GM11168 (cell line): Measurements from ENCODE around the gene DEAF1.
"Not testable (repeated sequence)": the region's sequence is repeated elsewhere in the genome, so short reads cannot be mapped to it uniquely, and the experiment has no call there.

ENCODE experiments used
- in situ Hi-C: fragments of 300-500 bp; cut with MboI; formaldehyde crosslinking; loops from one replicate; pipeline ENCODE4 v1.12.0; 2022; ENCODE audit warnings: low sequenced_read_pairs; ENCODE audit not compliant: unreplicated experiment

Gene DEAF1

GRCh38 chr11:654444-654843 is 40.6 kb downstream of the DEAF1 start:
- in situ Hi-C loops, result not testable (repeated sequence)

GRCh38 chr11:653837-654236 is 41.2 kb downstream of the DEAF1 start:
- in situ Hi-C loops, result no loop called here

GRCh38 chr11:653136-653535 is 41.9 kb downstream of the DEAF1 start:
- in situ Hi-C loops, result not testable (repeated sequence)

- in situ Hi-C loops, result no loop called here
Observed at GRCh38 chr11:650482-650881, 44.5 kb downstream of the DEAF1 start.

GRCh38 chr11:647672-648158 is 47.3 kb downstream of the DEAF1 start:
- in situ Hi-C loops, result not testable (repeated sequence)

GRCh38 chr11:646214-646613 is 48.8 kb downstream of the DEAF1 start:
- in situ Hi-C loops, result no loop called here

- in situ Hi-C loops, result no loop called here
Observed at GRCh38 chr11:645536-645935, 49.5 kb downstream of the DEAF1 start.

GRCh38 chr11:643849-644738 is 50.9 kb downstream of the DEAF1 start:
- in situ Hi-C loops, result no loop called here

- in situ Hi-C loops, result no loop called here
Observed at GRCh38 chr11:643366-643765, 51.7 kb downstream of the DEAF1 start.

GRCh38 chr11:641806-642370 is 53.1 kb downstream of the DEAF1 start:
- in situ Hi-C loops, result no loop called here

- in situ Hi-C loops, result no loop called here
Observed at GRCh38 chr11:640021-640706, 54.9 kb downstream of the DEAF1 start.

- in situ Hi-C loops, result no loop called here
Observed at GRCh38 chr11:639332-639955, 55.6 kb downstream of the DEAF1 start.

GRCh38 chr11:638631-639331 is 56.2 kb downstream of the DEAF1 start:
- in situ Hi-C loops, result no loop called here

- in situ Hi-C loops, result no loop called here
Observed at GRCh38 chr11:637593-638521, 57.2 kb downstream of the DEAF1 start.

- in situ Hi-C loops, result no loop called here
Observed at GRCh38 chr11:637333-637592, 57.8 kb downstream of the DEAF1 start.

GRCh38 chr11:636511-637332 is 58.3 kb downstream of the DEAF1 start, which contains the start of gene DRD4:
Gene DRD4, plus strand, starts transcription at chr11:637269. Its CDS starts 36 bp downstream, at chr11:637305.
- in situ Hi-C loops, result no loop called here

GRCh38 chr11:635945-636510 is 59.0 kb downstream of the DEAF1 start:
- in situ Hi-C loops, result no loop called here

- in situ Hi-C loops, result no loop called here
Observed at GRCh38 chr11:630871-631270, 64.2 kb downstream of the DEAF1 start.
